ENCODE results near the gene SLC22A2. TPM values are rescaled to one million over a fixed set of nuclear protein-coding genes. Genes with fewer than 3 reads are reported as not detected.

Gene SLC22A2
- total and polyA plus RNA-seq, 2 experiments from 2014 or later, result 0.94 to 1.1 TPM

- H3K27me3 ChIP-seq (ENCODE audit: insufficient read depth), result no peaks in the 10 kb centered on the region
- H3K36me3 ChIP-seq (ENCODE audit: insufficient read depth), result no peaks in the 10 kb centered on the region
- ATAC-seq (no peak), DNase-seq (ENCODE audit: low spot score) (no peak)
- no peak overlapping the region for H3K4me2 ChIP-seq
- TF ChIP-seq EZH2 (IDR thresholded peaks at IDR 0.05; ENCODE audit: low read depth, unreplicated experiment), result no peak
- TF ChIP-seq ZNF331 (CRISPR knock-in tag; IDR thresholded peaks at IDR 0.05; ENCODE audit: low read depth), result no peak
- TF ChIP-seq JUNB (IDR thresholded peaks at IDR 0.05; ENCODE audit: unreplicated experiment), result no peak
- no peak for TF ChIP-seq ZNF462 (CRISPR knock-in tag; IDR thresholded peaks at IDR 0.05)
- TF ChIP-seq ZNF114 (CRISPR knock-in tag; IDR thresholded peaks at IDR 0.05), result no peak
- TF ChIP-seq EZH2phosphoT487 (IDR thresholded peaks at IDR 0.05; ENCODE audit: unreplicated experiment), result no peak
- TF ChIP-seq POLR2AphosphoS5 (IDR thresholded peaks at IDR 0.05; ENCODE audit: low read depth), result no peak
- TF ChIP-seq NANOG (IDR thresholded peaks at IDR 0.05; ENCODE audit: borderline replicate concordance), result no peak
- TF ChIP-seq CREB1 (CRISPR knock-in tag; IDR thresholded peaks at IDR 0.05; ENCODE audit: low read depth), result no peak
- TF ChIP-seq, protein P1, sequence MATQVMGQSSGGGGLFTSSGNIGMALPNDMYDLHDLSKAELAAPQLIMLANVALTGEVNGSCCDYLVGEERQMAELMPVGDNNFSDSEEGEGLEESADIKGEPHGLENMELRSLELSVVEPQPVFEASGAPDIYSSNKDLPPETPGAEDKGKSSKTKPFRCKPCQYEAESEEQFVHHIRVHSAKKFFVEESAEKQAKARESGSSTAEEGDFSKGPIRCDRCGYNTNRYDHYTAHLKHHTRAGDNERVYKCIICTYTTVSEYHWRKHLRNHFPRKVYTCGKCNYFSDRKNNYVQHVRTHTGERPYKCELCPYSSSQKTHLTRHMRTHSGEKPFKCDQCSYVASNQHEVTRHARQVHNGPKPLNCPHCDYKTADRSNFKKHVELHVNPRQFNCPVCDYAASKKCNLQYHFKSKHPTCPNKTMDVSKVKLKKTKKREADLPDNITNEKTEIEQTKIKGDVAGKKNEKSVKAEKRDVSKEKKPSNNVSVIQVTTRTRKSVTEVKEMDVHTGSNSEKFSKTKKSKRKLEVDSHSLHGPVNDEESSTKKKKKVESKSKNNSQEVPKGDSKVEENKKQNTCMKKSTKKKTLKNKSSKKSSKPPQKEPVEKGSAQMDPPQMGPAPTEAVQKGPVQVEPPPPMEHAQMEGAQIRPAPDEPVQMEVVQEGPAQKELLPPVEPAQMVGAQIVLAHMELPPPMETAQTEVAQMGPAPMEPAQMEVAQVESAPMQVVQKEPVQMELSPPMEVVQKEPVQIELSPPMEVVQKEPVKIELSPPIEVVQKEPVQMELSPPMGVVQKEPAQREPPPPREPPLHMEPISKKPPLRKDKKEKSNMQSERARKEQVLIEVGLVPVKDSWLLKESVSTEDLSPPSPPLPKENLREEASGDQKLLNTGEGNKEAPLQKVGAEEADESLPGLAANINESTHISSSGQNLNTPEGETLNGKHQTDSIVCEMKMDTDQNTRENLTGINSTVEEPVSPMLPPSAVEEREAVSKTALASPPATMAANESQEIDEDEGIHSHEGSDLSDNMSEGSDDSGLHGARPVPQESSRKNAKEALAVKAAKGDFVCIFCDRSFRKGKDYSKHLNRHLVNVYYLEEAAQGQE (IDR thresholded peaks at IDR 0.05; ENCODE audit: unreplicated experiment), result no peak
- TF ChIP-seq, protein P2, sequence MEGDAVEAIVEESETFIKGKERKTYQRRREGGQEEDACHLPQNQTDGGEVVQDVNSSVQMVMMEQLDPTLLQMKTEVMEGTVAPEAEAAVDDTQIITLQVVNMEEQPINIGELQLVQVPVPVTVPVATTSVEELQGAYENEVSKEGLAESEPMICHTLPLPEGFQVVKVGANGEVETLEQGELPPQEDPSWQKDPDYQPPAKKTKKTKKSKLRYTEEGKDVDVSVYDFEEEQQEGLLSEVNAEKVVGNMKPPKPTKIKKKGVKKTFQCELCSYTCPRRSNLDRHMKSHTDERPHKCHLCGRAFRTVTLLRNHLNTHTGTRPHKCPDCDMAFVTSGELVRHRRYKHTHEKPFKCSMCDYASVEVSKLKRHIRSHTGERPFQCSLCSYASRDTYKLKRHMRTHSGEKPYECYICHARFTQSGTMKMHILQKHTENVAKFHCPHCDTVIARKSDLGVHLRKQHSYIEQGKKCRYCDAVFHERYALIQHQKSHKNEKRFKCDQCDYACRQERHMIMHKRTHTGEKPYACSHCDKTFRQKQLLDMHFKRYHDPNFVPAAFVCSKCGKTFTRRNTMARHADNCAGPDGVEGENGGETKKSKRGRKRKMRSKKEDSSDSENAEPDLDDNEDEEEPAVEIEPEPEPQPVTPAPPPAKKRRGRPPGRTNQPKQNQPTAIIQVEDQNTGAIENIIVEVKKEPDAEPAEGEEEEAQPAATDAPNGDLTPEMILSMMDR (conservative IDR thresholded peaks at IDR 0.05; ENCODE audit: low read depth in 2 of 2), result no peak
- TF ChIP-seq STAT1 (IDR thresholded peaks at IDR 0.05; ENCODE audit: unreplicated experiment), result no peak
- TF ChIP-seq, protein P3, sequence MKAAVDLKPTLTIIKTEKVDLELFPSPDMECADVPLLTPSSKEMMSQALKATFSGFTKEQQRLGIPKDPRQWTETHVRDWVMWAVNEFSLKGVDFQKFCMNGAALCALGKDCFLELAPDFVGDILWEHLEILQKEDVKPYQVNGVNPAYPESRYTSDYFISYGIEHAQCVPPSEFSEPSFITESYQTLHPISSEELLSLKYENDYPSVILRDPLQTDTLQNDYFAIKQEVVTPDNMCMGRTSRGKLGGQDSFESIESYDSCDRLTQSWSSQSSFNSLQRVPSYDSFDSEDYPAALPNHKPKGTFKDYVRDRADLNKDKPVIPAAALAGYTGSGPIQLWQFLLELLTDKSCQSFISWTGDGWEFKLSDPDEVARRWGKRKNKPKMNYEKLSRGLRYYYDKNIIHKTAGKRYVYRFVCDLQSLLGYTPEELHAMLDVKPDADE (IDR thresholded peaks at IDR 0.05), result no peak
- H3K4me3 Mint-ChIP-seq, result no peak overlapping the region
- H3K9me3 Mint-ChIP-seq, result peaks cover 3% of the 10 kb centered on the region; the same call in 2 of the 3 replicates
- peaks cover 9% of the 10 kb centered on the region for H3K27me3 Mint-ChIP-seq (ENCODE audit: insufficient read depth, low read depth, poor library complexity)
- no peak overlapping the region for H3K4me3 ChIP-seq
- H3K4me1 ChIP-seq (ENCODE audit: insufficient read depth), result no peaks in the 10 kb centered on the region
- no peak overlapping the region for H3K27ac ChIP-seq (ENCODE audit: low read depth)
- no peaks in the 10 kb centered on the region for H4K20me1 ChIP-seq (replicated peaks; ENCODE audit: insufficient read depth)
- H3K9me2 ChIP-seq (ENCODE audit: insufficient read depth), result 0 out of 2 replicates have a peak, but pooled peaks cover 3% of the 10 kb centered on the region
- H3K4me1 Mint-ChIP-seq, result peaks cover 24% of the 10 kb centered on the region
- no peak overlapping the region for H2AFZ ChIP-seq
- no peak overlapping the region for H3K27ac Mint-ChIP-seq
- H3F3A ChIP-seq (replicated peaks; ENCODE audit: low read depth), result no peaks in the 10 kb centered on the region; the same call in 1 of the 2 replicates
- no peaks in the 10 kb centered on the region; the same call in 2 of the 3 replicates for H3K36me3 Mint-ChIP-seq (ENCODE audit: low read depth)
- H3K79me2 ChIP-seq (replicated peaks; ENCODE audit: insufficient read depth), result no peaks in the 10 kb centered on the region
Observed at GRCh38 chr6:160276126-160276525, 17.5 kb upstream of the SLC22A2 start.

Measured in GM23338 (cell line).